Cardiac muscle cell (in vitro differentiated cells and primary cell): ENCODE measurements around the gene ANKMY2. TPM values are rescaled to one million over a fixed set of nuclear protein-coding genes. Genes with fewer than 3 reads are reported as not detected.

ENCODE experiments used
- DNase-seq, 2 donors: peaks; one replicate each; pipeline versions ENCODE4 v3.0.0 to v3.0.0-alpha.2; 2010 to 2017; ENCODE audit warnings: low read depth in 1 of 2, low spot score in 1 of 2
- H3K27ac ChIP-seq: fragments of 200-600 bp; sonication (generic); 2 replicates; pipeline ENCODE4 v1.5.1; 2016
- H3K27me3 ChIP-seq: fragments of 200-600 bp; sonication (generic); 2 replicates; pipeline ENCODE4 v1.6.0; 2016; ENCODE audit warnings: control low read depth
- H3K36me3 ChIP-seq: fragments of 200-600 bp; sonication (generic); 2 replicates; pipeline ENCODE4 v1.5.1; 2016; ENCODE audit warnings: control low read depth
- H3K4me1 ChIP-seq: fragments of 200-600 bp; sonication (generic); 2 replicates; pipeline ENCODE4 v1.8.1; 2017; ENCODE audit warnings: low read depth, mild to moderate bottlenecking, mixed run types
- H3K4me3 ChIP-seq: fragments of 200-600 bp; sonication (generic); 2 replicates; pipeline ENCODE4 v1.5.1; 2016; ENCODE audit warnings: mild to moderate bottlenecking
- H3K9me3 ChIP-seq: fragments of 200-600 bp; sonication (generic); 2 replicates; pipeline ENCODE4 v1.5.1; 2017; ENCODE audit warnings: low read depth, mild to moderate bottlenecking, control low read depth
- CTCF ChIP-seq: IDR thresholded peaks from 2 replicates; pipeline ENCODE4 v1.5.1; 2012; ENCODE audit warnings: low read depth, mild to moderate bottlenecking, low read length
- polyA plus RNA-seq: library from polyadenylated mRNA; unstranded; fragments of >200 nt; fragmentation: Nextera tagmentation; extraction: Ambion mirVana; gene quantifications from 2 replicates; pipeline ENCODE4 v1.2.1, GENCODE V29; 2016
- total RNA-seq: library from RNA; depleted of rRNA; stranded (reverse); fragments of >200 nt; gene quantifications from 2 replicates; pipeline ENCODE4 v1.2.3, GENCODE V29; 2016

Gene ANKMY2
- total and polyA plus RNA-seq, 2 experiments from 2014 or later = 44.6 to 54.1 TPM

DNA sequence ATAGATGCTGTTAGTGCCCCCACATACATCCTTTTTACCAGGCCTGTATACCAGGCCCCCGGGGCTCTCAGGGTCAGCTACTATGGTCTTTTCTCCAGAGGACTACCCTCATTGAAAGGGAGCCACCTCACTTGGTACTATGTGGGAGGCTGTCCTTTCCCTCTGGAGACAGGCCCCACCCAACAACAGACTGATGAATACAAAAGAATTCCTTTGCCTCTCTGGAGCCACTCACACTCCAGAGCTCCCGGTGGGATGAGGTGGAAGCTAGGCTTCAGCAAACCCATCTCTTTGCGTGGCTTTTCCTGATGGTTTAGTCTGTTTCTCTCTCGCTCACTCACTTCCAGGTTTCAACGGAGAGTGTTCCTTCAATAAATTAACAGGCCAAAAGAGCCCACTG is 30.3 kb downstream of the ANKMY2 start:
- DNase-seq = no peak
- Histone ChIP-seq H3K27ac (no peak overlapping the region), H3K4me3 (no peak overlapping the region), H3K27me3 (no peaks in the 10 kb centered on the region), H3K4me1 (no peaks in the 10 kb centered on the region), H3K36me3 (peaks cover 49% of the 10 kb centered on the region), H3K9me3 (no peaks in the 10 kb centered on the region)
- no peak for TF ChIP-seq CTCF

DNA sequence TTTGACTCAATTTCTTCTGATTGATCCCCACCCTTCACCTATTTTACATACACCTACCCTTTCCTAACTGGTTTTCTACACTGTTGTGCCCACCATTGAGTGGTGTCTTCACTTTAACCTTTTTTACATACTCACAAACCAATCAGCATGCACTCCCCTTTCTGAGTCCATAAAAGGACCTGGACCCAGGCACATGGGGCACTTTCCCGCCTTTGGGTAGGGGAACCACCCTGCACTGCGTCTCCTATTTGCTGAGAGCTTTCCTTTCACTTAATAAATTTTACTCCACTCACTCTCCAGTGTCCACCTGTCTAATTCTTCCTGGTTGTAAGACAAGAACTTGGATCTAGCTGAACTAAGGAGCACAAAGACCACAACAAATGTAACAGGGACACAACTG is 33.8 kb downstream of the ANKMY2 start:
- Histone ChIP-seq H3K9me3 (no peaks in the 10 kb centered on the region), H3K4me1 (no peaks in the 10 kb centered on the region), H3K4me3 (no peak overlapping the region), H3K27ac (no peak overlapping the region), H3K27me3 (no peaks in the 10 kb centered on the region), H3K36me3 (peaks cover 59% of the 10 kb centered on the region)
- DNase-seq = no peak
- no peak for TF ChIP-seq CTCF

DNA sequence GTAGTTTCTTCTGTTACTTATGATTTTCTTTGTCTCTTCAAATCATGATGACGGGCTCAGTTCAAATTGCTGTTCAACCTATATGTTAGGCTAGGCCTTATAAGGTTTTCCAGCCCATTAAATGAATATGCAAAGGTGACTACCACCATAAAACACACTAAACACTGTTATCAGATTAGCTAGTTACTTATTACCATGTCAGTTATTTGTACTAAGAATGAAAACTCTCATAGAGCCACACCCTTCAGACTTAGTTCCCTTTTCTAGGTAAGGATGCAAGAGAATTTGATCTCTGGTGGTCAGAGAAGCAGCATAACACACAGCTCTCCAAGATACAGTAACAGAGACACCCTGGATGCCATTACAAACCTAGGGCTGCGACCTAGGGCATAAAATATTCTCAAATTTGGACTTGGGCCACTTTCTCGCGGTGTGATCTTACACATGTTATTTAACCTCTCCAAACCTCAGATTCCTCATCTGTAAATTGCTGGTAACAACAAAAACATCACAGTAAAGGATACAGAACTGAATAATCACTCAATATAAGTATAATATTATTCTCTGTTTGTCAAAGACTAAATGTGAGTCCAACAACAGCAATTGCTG is 35.6 kb downstream of the ANKMY2 start:
- H3K4me1 ChIP-seq = no peaks in the 10 kb centered on the region

GRCh38 chr7:16606704-16607103 is 38.9 kb downstream of the ANKMY2 start:
- TF ChIP-seq CTCF = no peak
- Histone ChIP-seq H3K9me3 (no peaks in the 10 kb centered on the region), H3K4me1 (no peaks in the 10 kb centered on the region), H3K36me3 (peaks cover 52% of the 10 kb centered on the region), H3K4me3 (no peak overlapping the region), H3K27me3 (no peaks in the 10 kb centered on the region), H3K27ac (no peak overlapping the region)
- no peak for DNase-seq

More for the DNA sequence above, 35.6 kb downstream of the ANKMY2 start:
- no peak overlapping the region for H3K4me3 ChIP-seq
- DNase-seq = no peak
- no peak overlapping the region for H3K27ac ChIP-seq
- no peaks in the 10 kb centered on the region for H3K9me3 ChIP-seq
- TF ChIP-seq CTCF = no peak
- peaks cover 43% of the 10 kb centered on the region for H3K36me3 ChIP-seq
- no peaks in the 10 kb centered on the region for H3K27me3 ChIP-seq

- Histone ChIP-seq H3K9me3 (no peaks in the 10 kb centered on the region), H3K36me3 (peaks cover 54% of the 10 kb centered on the region), H3K27ac (no peak overlapping the region), H3K27me3 (no peaks in the 10 kb centered on the region), H3K4me1 (no peaks in the 10 kb centered on the region), H3K4me3 (no peak overlapping the region)
- DNase-seq = peak in 1 of 2 donors; percentile 22
- no peak for TF ChIP-seq CTCF
Observed at GRCh38 chr7:16604054-16604453, 41.5 kb downstream of the ANKMY2 start.
